HG02852 (cell line): ENCODE measurements around the gene CLCNKB.

ENCODE experiments used
- ATAC-seq: cut with Tn5 transposase; IDR thresholded peaks from one replicate; pipeline ENCODE4 v1.9.1; 2021; ENCODE audit warnings: mild to moderate bottlenecking, moderate library complexity; ENCODE audit not compliant: unreplicated experiment

CLCNKB gene

GRCh38 chr1:16072616-16073484, 29.3 kb downstream of the CLCNKB start:
- ATAC-seq: no peak

- ATAC-seq: no peak
These were observed 30.0 kb downstream of the CLCNKB start, which contains the start of gene FAM131C for GRCh38 chr1:16073490-16074119. TSS of gene FAM131C (minus strand) at chr1:16073651. CDS start at chr1:16073442, 209 bp downstream.

- no peak for ATAC-seq
These were observed 30.6 kb downstream of the CLCNKB start for GRCh38 chr1:16074217-16074616.

GRCh38 chr1:16075337-16076030, 31.9 kb downstream of the CLCNKB start:
- no peak for ATAC-seq

- ATAC-seq: no peak
These were observed 32.7 kb downstream of the CLCNKB start for GRCh38 chr1:16076031-16076864.

- no peak for ATAC-seq
These were observed 33.3 kb downstream of the CLCNKB start for GRCh38 chr1:16076865-16077238.

GRCh38 chr1:16077406-16078245, 34.0 kb downstream of the CLCNKB start:
- ATAC-seq: no peak

GRCh38 chr1:16078925-16079656, 35.5 kb downstream of the CLCNKB start:
- no peak for ATAC-seq

- no peak for ATAC-seq
These were observed 37.0 kb downstream of the CLCNKB start for GRCh38 chr1:16080422-16081150.

GRCh38 chr1:16081636-16082035, 38.1 kb downstream of the CLCNKB start:
- no peak for ATAC-seq

GRCh38 chr1:16082283-16083038, 38.9 kb downstream of the CLCNKB start:
- ATAC-seq: no peak

- ATAC-seq: no peak
These were observed 39.9 kb downstream of the CLCNKB start for GRCh38 chr1:16083486-16083885.

- no peak for ATAC-seq
These were observed 41.9 kb downstream of the CLCNKB start for GRCh38 chr1:16085522-16085921.

GRCh38 chr1:16087733-16088132, 44.2 kb downstream of the CLCNKB start:
- no peak for ATAC-seq

- no peak for ATAC-seq
These were observed 44.8 kb downstream of the CLCNKB start for GRCh38 chr1:16088351-16088911.

GRCh38 chr1:16088996-16089395, 45.4 kb downstream of the CLCNKB start:
- ATAC-seq: no peak

GRCh38 chr1:16090076-16090826, 46.7 kb downstream of the CLCNKB start:
- ATAC-seq: no peak
